GM19324 (cell line): Measurements from ENCODE around the gene CAMTA1.
"Not testable (repeated sequence)": the region's sequence is repeated elsewhere in the genome, so short reads cannot be mapped to it uniquely, and the experiment has no call there.

Experiments used
- ATAC-seq: cut with Tn5 transposase; IDR thresholded peaks from one replicate; pipeline ENCODE4 v1.9.1; 2021; ENCODE audit warnings: mild to moderate bottlenecking, moderate library complexity; ENCODE audit not compliant: unreplicated experiment, low FRiP score

Gene CAMTA1

DNA sequence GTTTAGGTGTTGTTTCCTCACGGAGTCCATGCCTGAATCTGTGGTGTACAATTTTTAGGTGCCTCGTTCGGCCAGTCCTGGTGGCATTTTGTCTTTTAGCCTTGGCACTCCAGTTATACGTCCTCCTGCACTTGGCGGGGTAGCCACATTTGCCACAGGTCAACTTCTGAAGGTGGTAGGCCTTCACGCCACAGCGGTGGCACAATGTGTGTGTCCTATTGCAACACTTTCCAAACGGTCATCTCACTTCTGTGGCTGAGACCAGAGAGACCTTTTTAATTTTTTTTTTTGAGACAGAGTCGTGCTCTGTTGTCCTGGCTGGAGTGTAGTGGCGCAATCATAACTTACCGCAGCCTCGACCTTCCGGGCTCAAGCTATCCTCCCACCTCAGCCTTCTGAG lies 49.1 kb downstream of the CAMTA1 start:
- ATAC-seq = no peak

DNA sequence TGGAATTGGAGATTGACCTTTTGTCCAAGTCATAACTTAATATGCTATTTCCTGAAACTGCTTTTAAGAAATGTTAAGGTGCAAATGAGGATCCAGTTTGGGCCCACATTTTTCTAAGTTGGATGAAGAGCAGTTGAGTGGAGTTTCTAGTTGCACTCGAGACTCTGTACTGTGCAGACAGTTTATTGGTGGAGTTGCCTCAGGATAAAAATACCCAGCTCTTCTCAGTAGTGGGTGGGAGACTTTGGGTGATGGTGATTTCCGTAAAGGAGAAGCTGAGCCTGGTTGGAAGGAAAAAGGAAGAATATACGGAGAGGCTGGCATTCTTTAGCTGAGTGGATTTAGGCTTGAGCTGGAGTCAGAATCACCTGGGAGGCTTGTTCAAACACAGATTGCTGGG lies 49.9 kb downstream of the CAMTA1 start:
- no peak for ATAC-seq

DNA sequence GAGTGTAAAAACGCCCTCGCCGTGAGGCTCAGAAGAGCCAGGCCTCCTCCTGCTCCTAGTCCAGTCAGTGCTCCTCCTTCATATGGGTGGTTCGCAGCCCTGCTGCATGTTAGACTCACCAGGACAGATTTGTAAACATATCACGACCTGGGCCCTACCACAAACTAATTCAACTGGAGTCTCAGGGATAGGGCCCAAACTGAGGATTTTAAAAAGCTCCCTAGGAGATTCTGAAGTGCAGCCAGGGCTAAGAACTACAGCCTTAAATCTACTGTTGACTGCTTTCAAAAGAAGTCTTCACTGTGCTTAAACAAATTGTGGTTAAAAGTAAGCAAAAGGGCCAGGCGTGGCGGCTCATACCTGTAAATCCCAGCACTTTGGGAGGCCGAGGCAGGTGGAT lies 57.0 kb downstream of the CAMTA1 start:
- ATAC-seq = no peak

DNA sequence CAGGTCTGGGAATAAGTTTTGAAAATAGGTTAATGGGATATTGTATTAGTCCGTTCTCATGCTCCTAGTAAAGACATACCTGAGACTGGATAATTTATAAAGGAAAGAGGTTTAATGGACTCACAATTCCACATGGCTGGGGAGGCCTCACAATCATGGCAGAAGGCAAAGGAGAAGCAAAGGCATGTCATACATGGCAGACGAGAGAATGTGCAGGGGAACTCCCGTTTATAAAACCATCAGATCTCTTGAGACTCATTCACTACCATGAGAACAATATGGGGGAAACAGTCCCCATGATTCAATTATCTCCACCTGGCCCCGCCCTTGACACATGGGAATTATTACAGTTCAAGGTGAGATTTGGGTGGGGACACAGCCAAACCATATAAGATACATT lies 60.5 kb downstream of the CAMTA1 start:
- not testable (repeated sequence) for ATAC-seq

DNA sequence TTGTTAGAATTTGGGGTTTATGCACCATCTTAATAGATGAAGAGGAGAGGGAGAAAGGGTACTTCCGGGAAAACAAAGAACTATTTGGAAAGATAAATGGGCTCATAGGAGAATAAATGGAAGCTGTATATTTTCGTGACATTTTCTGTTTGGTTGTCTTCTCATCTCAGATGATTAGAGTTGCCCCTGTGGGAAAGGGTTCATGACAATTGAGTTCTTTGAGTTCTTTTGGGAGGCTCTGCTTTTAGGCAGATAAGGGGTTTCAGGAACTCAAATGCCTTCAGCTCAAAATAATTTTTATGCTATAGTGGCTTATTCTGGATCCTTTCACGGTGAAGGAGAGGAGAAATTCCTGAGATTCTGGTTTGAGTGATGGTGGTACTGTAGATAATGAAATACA lies 63.6 kb downstream of the CAMTA1 start:
- no peak for ATAC-seq

DNA sequence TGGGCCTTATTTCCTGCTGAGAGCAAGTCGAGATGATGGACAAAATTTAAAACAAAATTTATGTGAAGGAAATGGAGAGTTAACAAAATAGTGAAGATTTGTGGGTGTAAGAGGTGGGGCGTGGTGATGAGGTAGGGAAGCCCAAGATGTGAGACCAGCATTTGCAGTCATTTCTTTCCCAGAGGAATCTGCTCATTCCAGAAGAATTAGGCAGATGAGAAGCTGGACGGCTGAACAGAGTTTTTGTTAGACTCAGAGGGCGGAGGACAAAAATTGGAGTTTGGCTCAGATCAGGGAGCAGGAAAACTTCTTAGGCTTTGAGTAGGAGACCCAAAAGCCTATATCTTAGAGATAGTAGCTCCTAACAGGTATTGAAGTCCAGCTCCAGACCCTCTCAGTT lies 65.3 kb downstream of the CAMTA1 start:
- ATAC-seq = no peak

DNA sequence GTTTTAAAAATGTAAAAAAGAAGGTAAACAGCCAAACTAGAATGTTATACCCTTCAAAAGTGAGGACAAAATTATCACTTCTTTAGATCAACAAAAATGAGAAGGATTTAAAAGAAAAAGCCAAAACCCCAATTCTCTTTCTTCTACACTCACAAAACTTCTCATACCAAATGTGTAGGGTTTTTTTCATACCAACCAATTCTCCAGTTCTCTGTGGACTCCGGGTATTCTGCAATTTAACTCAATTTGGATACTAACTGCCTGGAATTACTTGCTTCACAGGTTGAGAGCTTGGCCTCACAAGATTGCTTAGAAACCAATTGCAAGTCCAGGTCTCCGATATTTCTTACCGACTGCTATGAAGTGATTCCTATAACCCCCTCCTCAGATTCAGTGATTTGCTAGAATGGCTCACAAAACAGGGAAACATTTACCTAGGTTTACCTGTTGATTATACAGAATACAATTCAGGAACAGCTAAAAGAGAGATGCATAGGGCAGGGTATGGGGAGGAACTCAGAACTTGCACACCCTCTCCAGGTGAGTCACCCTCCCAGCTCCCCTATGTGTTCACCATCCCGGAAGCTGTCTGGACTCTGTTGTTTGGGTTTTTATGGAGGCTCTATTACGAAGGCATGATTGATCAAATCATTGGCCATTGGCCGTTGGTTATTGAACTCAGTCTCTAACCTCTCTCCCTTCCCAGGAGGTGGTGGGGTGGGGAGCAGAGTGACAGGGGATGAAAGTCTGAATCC lies 67.1 kb downstream of the CAMTA1 start:
- ATAC-seq = no peak

DNA sequence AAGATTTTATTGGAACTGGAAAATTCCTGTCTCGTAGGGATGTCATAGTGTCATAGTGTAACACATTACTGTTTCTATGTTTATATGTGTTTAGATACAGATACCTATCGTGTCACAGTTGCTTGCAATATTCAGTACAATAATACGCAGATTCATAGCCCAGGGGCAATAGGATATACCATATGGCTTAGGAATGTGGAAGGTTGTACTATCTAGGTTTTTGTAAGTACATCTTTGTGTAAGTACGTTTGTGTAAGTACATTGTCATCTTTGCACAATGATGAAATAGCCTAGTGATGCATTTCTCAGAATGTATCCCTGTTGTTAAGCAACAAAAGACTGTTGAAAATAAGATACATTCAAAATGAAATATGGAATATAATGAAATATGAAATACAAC lies 68.9 kb downstream of the CAMTA1 start:
- ATAC-seq = no peak

DNA sequence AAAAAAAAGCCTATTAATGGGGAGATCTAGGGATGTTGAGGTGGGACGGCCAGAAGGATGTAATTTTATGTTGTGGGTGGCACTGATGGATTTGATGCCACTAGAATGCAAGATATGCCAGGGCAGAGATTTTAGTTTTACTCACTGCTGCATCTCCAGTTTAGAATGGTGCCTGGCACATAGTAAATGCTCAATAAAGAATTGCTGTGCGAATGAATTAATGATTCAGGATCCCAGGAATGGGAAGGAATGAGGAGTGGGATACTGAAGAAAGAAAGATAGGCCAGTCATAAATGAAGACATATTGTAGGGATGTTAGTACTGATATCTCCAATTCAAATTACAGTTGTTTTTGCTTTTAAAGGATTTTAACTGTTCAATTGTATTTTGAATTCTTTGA lies 72.6 kb downstream of the CAMTA1 start:
- no peak for ATAC-seq

DNA sequence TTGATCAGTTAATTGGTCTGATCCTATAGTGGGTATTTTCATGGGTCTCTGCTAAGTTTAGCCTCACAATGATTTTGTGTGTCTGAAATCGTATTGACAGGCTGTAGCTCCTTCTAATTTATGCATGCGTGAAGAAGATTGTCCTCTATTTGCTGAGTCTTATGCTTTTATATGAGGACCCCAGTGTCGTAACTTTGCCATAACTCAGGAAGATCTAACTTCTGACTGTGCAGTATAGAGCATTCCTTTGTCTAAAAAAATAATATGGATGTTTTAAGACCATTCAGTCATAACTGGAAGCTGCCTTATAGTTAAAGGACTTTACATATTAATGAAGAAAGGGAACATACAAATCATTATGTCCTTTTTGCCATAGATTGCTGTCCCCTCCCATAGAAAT lies 73.3 kb downstream of the CAMTA1 start:
- no peak for ATAC-seq

DNA sequence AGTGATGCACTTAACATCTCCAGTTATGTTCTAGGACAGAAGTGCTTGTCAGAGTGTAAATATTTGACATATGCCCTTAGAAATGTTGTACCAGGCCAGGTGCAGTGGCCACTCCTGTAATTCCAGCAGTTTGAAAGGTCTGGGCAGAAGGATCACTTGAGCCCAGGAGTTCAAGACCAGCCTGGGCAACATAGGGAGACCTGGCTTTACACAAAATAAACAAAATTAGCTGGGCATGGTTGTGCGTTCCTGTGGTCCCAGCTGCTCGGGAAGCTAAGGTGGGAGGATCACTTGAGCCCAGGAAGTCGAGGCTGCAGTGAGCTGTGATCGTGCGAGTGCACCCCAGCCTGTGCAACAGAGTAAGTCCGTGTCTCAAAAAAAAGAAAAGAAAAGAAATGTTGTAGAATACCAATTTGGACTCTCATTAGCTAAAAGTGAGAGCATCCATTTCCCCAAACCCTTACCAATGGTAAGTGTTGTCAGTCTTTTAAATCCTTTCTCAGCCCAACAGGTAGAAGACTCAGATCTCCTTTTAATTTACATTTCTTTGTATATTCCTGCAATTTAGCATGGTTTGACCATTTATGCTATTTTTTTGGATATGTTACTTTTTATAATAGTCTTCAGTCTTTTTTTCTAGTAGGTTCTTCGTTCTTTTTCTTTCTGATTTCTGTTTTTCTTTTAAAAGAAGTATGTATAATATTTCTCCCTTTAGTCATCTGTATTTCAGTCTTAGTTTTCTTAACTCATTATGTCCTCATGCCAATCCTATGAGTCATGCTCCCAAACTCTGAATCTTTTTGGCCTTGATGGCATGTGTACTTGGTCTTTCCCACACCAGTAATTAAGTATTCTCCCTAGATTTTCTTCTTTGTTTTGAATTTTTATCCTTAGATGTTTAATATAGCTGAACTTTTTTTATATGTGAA lies 74.4 kb downstream of the CAMTA1 start:
- no peak for ATAC-seq

DNA sequence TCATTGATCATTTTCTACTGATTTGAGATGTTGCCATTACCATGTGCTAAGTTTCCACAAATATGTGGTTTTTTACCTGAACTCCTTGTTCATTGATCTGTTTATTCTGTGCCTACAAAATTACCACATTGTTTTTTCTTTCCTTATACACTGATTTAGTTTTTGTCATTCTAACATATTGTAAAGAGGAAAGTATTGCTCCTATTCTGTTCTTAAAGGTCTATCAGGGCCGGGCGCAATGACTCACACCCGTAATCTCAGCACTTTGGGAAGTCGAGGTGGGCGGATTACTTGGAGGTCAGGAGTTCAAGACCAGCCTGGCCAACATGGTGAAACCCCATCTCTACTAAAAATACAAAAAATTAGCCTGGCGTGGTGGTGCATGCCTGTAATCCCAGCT lies 75.1 kb downstream of the CAMTA1 start:
- ATAC-seq = no peak

DNA sequence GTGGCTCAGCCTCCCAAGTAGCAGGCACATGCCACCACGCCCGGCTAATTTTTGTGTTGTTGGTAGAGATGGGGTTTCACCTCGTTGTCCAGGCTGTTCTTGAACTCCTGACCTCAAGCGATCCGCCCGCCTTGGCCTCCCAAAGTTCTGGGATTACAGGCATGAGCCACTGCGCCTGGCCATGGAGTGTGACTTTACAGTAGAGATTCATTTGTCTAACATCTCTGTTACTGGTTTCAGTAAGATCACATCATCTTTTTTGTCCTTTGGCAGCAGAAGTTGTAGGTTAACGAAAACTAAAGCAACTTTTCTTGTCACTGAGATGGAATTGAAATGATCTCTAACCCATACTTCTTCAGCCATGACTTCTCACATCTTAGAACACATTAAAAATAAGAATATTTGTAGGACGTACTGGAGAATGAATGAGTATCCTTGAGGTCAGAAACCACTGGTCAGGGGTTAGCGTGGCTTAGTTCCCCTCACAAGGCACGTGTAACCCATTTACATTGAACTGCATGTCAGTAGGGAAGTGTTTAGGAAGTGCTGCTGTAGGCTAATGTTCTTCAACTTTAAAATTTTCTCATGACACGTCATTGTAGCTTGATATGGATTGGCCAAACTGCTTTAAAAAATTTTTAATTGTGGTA lies 75.9 kb downstream of the CAMTA1 start:
- ATAC-seq = no peak

DNA sequence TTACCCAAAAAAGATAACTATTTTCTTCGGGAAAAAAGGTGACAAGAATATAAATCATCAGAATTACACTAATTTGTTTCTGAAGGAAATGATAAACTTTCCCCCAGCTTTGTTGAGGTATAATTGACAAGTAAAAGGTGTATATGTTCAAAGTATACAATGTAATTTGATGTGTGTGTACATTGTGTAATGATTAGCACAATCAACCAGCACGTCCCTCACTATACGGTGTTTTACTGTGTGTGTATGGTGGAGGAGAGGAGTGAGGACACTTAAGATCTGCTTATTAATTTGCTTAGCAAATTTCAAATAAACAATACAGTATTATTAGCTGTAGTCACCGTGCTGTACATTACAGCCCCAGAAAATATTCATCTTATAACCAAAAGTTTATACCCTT lies 77.7 kb downstream of the CAMTA1 start:
- no peak for ATAC-seq

DNA sequence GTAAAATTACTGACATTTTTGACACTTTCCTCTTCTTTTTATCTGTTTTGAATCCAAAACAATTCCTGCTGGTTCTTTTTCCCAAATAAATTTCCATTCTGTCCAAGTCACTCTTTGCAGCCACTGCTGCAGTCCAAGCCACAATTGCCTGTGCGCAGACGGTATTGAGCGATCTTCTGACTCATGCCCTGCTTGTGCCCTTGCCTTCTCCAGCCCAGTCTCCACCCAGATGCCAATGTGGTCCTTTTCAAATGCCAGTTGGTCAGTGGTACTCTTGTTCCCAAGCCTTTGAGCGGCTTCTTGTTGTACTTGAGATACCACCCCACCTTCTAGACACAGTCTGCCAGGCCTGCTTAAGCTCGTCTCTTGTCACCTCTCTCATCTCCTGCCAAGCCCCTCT lies 78.9 kb downstream of the CAMTA1 start:
- ATAC-seq = no peak

DNA sequence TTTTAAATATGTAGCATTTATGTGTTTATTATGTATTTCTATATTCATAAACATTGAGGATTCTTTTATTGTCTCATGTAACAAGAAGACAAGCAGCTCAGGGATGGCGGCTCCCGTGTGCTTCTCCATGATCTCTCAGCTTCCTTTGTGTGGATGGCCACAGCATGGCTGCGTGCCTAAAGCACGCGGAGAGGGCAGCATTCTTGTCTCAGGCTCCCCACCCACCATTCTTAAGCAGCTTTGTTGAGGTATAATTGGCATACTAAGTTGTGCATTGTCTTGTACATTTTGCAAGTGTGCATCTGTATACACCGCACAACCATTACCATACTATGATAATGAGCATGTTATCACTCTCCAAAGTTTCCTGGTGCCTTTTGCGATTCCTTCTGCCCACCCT lies 81.6 kb downstream of the CAMTA1 start:
- no peak for ATAC-seq

DNA sequence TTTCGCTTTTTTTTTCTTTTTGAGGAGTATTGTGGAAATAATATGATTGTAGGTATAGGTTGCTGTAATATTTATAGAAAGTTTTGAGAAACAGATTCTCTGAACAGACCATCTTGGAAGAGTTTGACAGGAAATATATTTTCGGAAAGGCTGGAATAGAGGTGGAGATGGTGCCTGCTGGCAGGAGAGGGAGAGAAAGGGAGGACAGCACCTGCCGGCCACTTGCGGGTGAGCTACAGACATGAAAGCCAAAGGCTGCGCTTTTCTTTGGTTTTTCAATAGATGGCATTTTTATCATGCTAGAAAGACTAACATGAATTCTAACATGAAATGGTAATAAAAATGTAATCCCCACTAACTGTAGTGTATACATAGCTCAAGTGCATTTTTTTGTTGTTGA lies 82.1 kb downstream of the CAMTA1 start:
- no peak for ATAC-seq

DNA sequence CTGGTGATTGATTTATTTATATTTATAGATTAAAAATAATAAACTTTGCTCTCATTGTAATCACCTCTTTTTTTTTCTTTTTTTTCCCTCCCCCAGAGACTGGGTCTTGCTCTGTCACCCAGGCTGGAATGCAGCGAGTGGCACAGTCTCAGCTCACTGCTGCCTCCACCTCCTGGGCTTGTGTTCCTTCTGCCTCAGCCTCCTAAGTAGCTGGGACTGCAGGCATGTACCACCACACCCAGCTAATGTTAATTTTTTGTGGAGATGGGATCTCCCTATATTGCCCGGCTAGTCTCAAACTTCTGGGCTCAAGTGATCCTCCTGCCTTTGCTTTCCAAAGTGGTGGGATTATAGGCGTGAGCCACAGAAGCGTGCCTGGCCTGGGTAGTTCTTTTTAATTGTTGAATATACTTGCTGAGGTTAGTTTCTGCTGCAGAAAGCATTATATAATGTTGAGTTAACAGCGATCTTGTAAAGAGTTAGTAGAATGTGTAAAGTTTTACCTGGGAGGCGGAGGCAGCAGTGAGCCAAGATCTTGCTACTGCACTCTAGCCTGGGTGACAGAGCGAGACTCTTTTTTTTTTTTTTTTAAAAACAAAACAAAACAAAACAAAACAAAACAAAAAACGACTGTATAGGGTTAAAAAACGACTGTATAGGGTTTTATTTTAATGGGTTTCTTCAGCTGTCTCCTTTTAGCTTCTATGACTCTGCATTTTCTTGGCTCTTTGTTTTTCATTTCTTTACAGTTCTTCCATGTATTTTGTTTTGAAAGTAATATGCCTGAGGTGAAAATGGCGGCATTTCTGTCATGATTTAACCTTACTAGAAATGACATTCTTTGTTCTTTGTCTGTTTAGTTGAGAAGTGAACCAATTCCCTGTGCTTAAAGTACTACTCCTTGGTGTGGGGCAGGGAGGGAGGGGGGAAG lies 82.7 kb downstream of the CAMTA1 start:
- ATAC-seq = no peak

DNA sequence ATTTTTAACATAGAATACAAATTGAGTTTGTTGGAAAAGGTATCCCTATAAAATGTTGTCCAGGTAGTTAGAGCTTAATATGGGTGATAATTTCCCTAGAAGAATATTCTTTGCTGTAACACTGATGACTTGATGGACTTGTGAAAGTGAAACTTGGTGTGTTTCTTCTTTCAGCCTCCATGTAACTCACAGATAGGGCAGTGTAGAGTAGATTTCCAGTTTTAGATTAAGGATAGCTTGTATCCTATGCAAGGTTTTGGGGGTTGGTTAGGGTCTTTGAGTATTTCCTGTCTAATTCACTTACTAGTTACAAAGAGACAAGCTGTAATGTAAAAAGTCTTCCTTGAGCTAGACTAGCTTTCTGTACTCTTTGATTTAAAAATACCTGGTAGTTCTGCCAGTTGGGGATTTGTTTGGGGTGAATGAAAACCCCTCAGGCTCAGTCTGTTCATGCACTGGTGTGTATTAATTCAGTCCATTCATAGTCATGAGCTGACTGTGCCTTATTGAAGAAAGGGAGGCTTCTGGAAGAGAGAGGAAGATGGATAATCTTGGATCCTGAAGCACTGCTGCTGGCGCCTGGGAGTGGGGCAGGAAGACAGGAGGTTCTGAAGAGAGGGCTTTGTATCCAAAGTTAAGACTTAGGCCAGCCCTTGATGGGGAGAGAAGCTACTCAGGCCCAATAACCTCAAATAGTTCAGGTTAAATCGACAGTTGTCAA lies 83.6 kb downstream of the CAMTA1 start:
- no peak for ATAC-seq

DNA sequence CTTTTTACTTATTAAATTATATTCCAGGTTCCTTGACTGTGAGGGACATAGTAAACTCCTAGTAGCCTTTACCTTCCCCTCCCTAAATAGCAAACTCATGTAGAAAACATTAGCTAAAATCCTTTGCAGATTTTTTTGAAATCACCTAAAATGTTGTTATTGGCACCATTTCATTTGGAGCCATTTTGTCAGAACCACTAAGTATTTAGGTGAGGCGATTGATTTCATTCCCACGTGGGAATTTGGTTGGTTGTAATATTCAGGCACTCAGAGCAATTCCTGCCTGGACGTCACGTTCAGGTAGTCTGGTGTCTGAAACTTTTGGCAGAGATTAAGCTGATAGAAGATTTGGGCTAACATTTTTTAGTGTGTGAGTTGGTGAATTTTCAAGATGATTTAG lies 84.3 kb downstream of the CAMTA1 start:
- no peak for ATAC-seq
